ENCODE data around the gene IQCH. TPM values are rescaled to one million over a fixed set of nuclear protein-coding genes. Genes with fewer than 3 reads are reported as not detected.

IQCH gene
- polyA plus RNA-seq, 1 of the 3 experiments (the other 2 are of a cell fraction): 0.81 TPM

- no peaks in the 10 kb centered on the region for H4K20me1 ChIP-seq (ENCODE audit: insufficient read depth)
- H3K27ac ChIP-seq (ENCODE audit: low read depth in 2 of 2, low read length in 1 of 2): no peak overlapping the region
- H3K79me2 ChIP-seq (ENCODE audit: insufficient read depth): no peaks in the 10 kb centered on the region
- DNase-seq: no peak
- no peaks in the 10 kb centered on the region for H3K9me3 ChIP-seq
- no peak overlapping the region for H3K4me2 ChIP-seq
- TF ChIP-seq GABPA (IDR thresholded peaks at IDR 0.05; ENCODE audit: low read depth) (no peak), ZBTB33 (IDR thresholded peaks at IDR 0.05; ENCODE audit: borderline replicate concordance, low read depth) (no peak)
- H3K4me3 ChIP-seq (ENCODE audit: low read depth in 2 of 2, low read length in 1 of 2): no peak overlapping the region
- no peak overlapping the region for H3K9ac ChIP-seq
- peaks cover 0 to under 1% of the 10 kb centered on the region in 2 experiments; a peak in 1 of 4 replicates for H3K4me1 ChIP-seq (ENCODE audit: control insufficient read depth in 1 of 2, insufficient read depth in 2 of 2, low read depth in 1 of 2, low read length in 1 of 2)
- no peaks in the 10 kb centered on the region for H3K9me2 ChIP-seq
- H3K27me3 ChIP-seq (ENCODE audit: insufficient read depth): no peaks in the 10 kb centered on the region
- H3F3A ChIP-seq (replicated peaks; ENCODE audit: insufficient read depth): peaks cover 7% of the 10 kb centered on the region
- POLR2A ChIA-PET: no interaction called here
- peaks cover 12 to 16% of the 10 kb centered on the region in 2 experiments for H3K36me3 ChIP-seq (replicated peaks in 1 of 2; ENCODE audit: control insufficient read depth in 1 of 2, insufficient read depth in 2 of 2, low read length in 1 of 2)
- no peak overlapping the region for H2AFZ ChIP-seq (ENCODE audit: low read depth)
- CTCF ChIA-PET: interaction anchor here (1.2 kb wide), 1 partner anchor 78 kb away, joined by 3 read pairs; no protein-coding TSS in a partner anchor
These were observed 36.2 kb upstream of the IQCH start for GRCh38 chr15:67218428-67218827.

- Histone ChIP-seq H3K4me2 (no peak overlapping the region), H3K4me3 (ENCODE audit: low read depth in 2 of 2, low read length in 1 of 2) (no peak overlapping the region), H4K20me1 (ENCODE audit: insufficient read depth) (no peaks in the 10 kb centered on the region), H3F3A (replicated peaks; ENCODE audit: insufficient read depth) (peaks cover 5% of the 10 kb centered on the region), H3K9me2 (no peaks in the 10 kb centered on the region), H3K9me3 (no peaks in the 10 kb centered on the region), H3K4me1 (ENCODE audit: control insufficient read depth in 1 of 2, insufficient read depth in 2 of 2, low read depth in 1 of 2, low read length in 1 of 2) (no peaks in the 10 kb centered on the region), H3K79me2 (ENCODE audit: insufficient read depth) (no peaks in the 10 kb centered on the region), H3K27ac (ENCODE audit: low read depth in 2 of 2, low read length in 1 of 2) (no peak overlapping the region), H3K27me3 (ENCODE audit: insufficient read depth) (no peaks in the 10 kb centered on the region), H3K36me3 (replicated peaks in 1 of 2; ENCODE audit: control insufficient read depth in 1 of 2, insufficient read depth in 2 of 2, low read length in 1 of 2) (peaks cover 12 to 16% of the 10 kb centered on the region in 2 experiments), H2AFZ (ENCODE audit: low read depth) (no peak overlapping the region), H3K9ac (no peak overlapping the region)
- TF ChIP-seq NFIC (IDR thresholded peaks at IDR 0.05; ENCODE audit: borderline replicate concordance) (no peak), RXRA (IDR thresholded peaks at IDR 0.05; ENCODE audit: borderline replicate concordance, low read depth) (no peak), JUND (IDR thresholded peaks at IDR 0.05) (no peak), RFX5 (IDR thresholded peaks at IDR 0.05; ENCODE audit: low read length) (no peak), POLR2AphosphoS5 (IDR thresholded peaks at IDR 0.05; ENCODE audit: low read depth, low read length) (no peak), SMC3 (IDR thresholded peaks at IDR 0.05; ENCODE audit: low read depth, low read length) (no peak), YY1 (IDR thresholded peaks at IDR 0.05; ENCODE audit: low read depth) (no peak), MAX (IDR thresholded peaks at IDR 0.05; ENCODE audit: low read depth) (no peak), PBX3 (IDR thresholded peaks at IDR 0.05) (no peak)
- TF ChIP-seq, protein P1, sequence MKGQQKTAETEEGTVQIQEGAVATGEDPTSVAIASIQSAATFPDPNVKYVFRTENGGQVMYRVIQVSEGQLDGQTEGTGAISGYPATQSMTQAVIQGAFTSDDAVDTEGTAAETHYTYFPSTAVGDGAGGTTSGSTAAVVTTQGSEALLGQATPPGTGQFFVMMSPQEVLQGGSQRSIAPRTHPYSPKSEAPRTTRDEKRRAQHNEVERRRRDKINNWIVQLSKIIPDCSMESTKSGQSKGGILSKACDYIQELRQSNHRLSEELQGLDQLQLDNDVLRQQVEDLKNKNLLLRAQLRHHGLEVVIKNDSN (IDR thresholded peaks at IDR 0.05; ENCODE audit: borderline replicate concordance, low read depth): no peak
- TF ChIP-seq, protein P2, sequence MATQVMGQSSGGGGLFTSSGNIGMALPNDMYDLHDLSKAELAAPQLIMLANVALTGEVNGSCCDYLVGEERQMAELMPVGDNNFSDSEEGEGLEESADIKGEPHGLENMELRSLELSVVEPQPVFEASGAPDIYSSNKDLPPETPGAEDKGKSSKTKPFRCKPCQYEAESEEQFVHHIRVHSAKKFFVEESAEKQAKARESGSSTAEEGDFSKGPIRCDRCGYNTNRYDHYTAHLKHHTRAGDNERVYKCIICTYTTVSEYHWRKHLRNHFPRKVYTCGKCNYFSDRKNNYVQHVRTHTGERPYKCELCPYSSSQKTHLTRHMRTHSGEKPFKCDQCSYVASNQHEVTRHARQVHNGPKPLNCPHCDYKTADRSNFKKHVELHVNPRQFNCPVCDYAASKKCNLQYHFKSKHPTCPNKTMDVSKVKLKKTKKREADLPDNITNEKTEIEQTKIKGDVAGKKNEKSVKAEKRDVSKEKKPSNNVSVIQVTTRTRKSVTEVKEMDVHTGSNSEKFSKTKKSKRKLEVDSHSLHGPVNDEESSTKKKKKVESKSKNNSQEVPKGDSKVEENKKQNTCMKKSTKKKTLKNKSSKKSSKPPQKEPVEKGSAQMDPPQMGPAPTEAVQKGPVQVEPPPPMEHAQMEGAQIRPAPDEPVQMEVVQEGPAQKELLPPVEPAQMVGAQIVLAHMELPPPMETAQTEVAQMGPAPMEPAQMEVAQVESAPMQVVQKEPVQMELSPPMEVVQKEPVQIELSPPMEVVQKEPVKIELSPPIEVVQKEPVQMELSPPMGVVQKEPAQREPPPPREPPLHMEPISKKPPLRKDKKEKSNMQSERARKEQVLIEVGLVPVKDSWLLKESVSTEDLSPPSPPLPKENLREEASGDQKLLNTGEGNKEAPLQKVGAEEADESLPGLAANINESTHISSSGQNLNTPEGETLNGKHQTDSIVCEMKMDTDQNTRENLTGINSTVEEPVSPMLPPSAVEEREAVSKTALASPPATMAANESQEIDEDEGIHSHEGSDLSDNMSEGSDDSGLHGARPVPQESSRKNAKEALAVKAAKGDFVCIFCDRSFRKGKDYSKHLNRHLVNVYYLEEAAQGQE (IDR thresholded peaks at IDR 0.05; ENCODE audit: low read depth, low read length): no peak
- TF ChIP-seq, protein P3, sequence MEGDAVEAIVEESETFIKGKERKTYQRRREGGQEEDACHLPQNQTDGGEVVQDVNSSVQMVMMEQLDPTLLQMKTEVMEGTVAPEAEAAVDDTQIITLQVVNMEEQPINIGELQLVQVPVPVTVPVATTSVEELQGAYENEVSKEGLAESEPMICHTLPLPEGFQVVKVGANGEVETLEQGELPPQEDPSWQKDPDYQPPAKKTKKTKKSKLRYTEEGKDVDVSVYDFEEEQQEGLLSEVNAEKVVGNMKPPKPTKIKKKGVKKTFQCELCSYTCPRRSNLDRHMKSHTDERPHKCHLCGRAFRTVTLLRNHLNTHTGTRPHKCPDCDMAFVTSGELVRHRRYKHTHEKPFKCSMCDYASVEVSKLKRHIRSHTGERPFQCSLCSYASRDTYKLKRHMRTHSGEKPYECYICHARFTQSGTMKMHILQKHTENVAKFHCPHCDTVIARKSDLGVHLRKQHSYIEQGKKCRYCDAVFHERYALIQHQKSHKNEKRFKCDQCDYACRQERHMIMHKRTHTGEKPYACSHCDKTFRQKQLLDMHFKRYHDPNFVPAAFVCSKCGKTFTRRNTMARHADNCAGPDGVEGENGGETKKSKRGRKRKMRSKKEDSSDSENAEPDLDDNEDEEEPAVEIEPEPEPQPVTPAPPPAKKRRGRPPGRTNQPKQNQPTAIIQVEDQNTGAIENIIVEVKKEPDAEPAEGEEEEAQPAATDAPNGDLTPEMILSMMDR (IDR thresholded peaks at IDR 0.05): no peak
- CTCF ChIA-PET: interaction anchor here (1.2 kb wide), 1 partner anchor 78 kb away, joined by 3 read pairs; no protein-coding TSS in a partner anchor
- DNase-seq: no peak
- POLR2A ChIA-PET: no interaction called here
- 97% methylated on average over 2 of the region's 2 CpGs for whole genome bisulfite sequencing (ENCODE audit: low lambda C conversion rate)
These were observed 35.3 kb upstream of the IQCH start for GRCh38 chr15:67219288-67219687.
